ENCODE results near the gene MSTO1.
"Not testable (repeated sequence)": the region's sequence is repeated elsewhere in the genome, so short reads cannot be mapped to it uniquely, and the experiment has no call there.

The MSTO1 gene

DNA sequence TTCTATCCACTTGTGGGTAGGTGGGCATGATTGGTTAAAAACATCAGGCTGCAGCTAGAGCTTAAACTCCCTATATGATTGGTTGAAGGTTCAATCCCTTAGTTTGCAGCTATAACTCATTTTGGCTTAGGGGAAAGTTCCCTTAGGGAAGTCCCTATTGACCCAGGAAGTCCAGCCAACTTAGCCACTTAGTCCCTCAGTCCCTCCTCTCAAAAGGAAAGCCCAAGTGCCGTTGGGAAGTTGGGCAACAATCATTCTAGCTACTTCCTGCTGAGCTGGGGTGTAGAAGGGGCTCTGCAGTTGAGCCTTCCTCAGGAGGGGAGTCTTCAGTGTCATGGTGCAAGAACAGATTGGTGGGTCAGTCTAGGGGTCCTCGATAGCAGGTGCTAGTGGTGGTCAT lies 12.2 kb downstream of the MSTO1 start:
- DNase-seq: no peak

DNA sequence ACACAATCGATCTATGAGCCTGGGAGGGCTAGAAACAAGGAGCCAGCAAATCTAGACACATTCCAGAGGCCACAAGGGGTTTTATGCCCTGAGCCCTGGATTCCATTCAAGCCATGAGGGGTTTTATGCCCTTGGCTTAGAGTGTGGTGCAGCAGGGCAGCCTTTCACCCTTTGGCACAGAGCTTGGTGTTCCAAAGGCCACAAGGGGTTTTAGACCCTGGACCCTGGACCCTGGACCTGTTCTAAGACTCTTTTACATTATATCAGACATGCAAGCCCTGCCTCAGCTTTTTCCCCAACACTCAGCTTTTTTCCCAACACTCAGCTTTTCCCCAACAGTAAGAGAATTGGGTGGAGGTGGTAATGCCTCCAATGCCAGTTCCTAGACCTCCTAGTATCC lies 13.3 kb downstream of the MSTO1 start:
- no peak for DNase-seq

DNA sequence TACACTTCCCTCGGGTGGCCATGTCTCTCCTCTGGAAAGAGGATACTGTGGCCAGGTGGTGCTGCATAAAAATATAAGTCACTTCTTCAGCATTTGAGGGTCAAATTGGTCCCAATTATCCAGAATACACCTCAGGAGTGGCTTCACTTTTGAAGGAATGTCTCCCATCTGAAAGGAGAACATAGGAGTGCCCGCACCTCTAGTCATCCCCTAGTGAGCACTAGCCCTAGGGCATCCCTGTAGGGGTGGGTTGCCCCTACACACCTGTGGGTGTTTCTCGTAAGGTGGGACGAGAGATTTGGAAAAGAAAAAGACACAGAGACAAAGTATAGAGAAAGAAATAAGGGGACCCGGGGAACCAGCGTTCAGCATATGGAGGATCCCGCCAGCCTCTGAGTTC lies 16.4 kb downstream of the MSTO1 start:
- not testable (repeated sequence) for DNase-seq

DNA sequence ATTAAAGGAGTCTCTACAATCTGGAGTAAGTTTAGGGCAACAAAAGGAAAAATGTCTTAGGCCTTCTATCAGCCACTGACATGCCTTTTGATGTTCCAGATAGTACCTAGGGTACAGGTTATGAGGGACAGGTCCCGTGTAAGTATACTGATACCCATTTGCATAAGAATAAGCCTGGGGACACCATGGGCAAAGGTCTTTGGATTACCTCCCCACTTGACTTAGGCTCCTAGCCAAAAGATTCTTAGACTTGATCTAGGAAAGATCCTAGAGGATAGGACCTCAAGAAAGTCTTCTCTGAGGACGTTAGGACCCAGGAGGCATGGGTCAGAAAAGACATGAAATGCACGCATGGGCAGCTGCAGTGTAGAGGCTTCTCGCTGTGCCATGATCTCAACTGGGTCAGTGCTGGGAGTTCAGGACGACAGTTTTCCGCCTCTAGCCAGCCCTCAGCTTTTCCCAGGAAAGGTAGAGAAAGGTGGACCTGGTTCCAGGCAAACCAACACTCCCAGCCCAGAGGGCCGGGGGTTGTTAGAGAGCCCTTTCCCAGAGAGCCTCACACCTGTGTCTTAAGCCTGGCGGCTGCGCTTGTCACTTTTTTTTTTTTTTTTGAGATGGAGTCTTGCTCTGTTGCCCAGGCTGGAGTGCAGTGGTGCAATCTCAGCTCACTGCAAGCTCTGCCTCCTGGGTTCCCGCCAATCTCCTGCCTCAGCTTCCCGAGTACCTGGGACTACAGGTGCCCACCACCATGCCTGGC lies 26.6 kb downstream of the MSTO1 start:
- no peak for DNase-seq

DNA sequence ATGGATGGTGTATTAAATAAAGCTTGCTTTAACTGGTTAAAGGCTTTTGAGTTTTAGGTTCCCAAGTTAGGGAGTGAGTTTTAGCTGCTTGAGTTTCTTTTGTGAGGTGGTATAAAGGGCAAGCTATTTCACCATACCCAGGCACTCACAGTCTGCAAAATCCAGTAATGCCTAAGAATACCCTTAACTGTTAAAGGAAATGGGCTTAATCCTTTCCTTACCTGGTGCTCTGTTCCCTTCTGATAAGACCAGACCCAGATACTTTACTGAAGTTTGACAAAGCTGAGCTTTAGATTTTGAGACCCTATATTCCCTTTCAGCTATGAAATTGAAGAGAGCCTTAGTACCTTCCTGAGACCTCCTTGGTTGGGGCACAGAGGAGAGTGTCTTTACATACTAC lies 30.3 kb downstream of the MSTO1 start:
- no peak for DNase-seq

DNA sequence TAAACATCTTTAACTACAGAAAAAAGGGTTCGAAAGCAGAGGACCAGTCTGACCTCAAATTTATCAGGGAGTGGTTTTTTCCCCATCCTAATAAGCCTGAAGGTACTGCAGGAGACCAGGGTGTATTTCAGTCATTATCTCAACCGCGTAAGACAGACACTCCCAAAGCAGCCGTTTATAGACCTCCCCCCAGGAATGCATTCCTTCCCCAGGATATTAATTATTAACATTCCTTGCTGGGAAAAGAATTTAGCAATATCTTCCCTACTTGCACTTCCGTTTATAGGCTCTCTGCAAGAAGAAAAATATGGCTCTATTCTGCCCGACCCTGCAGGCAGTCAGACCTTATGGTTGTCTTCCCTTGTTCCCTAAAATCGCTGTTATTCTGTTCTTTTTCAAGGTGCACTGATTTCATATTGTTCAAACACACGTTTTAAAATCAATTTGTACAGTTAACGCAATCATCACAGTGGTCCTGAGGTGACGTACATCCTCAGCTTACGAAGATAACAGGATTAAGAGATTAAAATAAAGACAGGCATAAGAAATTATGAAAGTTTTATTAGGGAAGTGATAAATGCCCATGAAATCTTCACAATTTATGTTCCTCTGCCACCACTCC lies 32.7 kb downstream of the MSTO1 start:
- not testable (repeated sequence) for DNase-seq

DNA sequence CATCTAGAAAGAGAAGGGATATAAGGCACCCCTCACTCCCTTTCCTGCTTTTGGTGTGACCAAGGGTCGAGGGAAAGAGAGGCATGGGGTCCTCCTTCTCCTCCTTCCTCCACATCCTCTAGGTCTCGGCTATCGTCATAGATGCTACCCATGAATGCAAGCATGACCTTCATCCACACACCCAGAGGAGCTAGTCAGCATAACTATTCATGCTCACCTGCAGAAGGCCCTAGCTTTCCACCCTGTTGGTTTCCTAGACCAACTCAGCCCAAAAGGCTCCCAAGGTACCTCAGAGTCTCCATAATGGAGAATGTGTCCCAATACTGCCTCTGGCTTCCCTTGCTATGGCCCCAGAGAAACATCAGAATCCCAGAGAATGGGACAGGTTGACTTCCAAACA lies 33.2 kb downstream of the MSTO1 start:
- DNase-seq: no peak

DNA sequence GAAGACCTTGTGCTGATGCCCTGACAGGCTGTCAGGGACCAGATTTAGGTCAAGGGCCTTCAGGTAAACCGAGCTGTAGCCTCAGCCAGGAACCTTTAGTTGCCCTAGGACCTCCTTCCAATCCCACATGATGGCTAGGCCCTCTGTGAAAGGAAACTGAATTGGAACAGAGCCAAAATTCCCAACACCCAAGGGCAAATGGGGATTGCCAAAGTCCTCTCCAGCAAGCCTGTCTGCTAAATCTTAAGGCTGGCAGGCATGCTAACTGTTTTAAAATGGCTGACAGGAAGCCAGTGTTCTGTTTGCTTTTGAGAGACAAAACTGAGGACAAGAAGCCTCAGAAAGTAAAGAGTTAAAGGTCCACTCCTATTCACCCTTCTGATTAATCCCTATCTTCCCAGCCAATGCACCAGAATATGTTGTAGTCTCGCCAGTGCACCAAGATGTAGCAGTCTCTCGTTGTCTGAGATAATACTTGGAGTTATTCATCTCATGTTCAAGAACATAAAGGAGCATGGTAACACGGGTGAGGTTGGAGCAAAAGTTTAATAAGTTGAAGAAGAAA lies 35.1 kb downstream of the MSTO1 start:
- DNase-seq: peak in 1 of 14 donors; percentile 12

DNA sequence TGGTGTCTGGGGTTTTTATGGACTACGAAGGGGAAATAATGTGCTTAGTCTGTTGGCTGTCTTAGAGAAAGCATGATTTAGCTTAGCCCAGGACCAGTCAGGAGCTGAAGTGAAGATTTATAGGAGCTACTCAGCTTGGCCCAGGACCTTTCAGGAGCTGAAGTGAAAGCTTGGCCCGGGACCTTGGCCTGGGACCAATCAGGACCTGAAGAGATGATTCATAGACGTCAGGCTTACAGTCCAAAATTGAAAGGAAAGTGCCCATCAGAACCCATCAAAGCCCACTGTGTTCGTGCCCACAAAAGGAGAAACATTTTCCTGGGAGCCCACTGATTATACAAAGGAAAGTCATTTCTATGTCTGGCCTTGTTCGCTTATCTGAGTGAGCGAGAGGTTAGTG lies 35.6 kb downstream of the MSTO1 start:
- DNase-seq: peak in 1 of 14 donors; percentile 16

DNA sequence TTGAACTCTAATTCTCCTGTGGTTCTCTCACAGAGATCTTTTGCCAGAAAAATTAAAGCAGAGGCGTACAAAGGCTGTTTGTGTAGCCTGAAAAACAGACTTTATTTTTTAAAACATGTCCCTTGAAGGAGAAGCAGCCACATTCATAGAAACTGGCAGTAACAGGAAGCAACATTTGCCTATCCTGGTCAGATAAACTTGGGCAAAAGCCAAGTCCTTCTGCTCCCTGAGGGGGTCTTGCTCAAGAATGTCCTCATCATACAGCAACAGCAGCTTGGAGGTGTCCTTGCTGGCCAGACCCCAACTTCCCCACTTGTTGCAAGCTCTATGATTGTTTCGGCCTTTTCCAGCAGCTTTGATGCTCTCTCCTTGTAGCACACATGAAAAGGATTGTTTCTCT lies 36.3 kb downstream of the MSTO1 start:
- no peak for DNase-seq

DNA sequence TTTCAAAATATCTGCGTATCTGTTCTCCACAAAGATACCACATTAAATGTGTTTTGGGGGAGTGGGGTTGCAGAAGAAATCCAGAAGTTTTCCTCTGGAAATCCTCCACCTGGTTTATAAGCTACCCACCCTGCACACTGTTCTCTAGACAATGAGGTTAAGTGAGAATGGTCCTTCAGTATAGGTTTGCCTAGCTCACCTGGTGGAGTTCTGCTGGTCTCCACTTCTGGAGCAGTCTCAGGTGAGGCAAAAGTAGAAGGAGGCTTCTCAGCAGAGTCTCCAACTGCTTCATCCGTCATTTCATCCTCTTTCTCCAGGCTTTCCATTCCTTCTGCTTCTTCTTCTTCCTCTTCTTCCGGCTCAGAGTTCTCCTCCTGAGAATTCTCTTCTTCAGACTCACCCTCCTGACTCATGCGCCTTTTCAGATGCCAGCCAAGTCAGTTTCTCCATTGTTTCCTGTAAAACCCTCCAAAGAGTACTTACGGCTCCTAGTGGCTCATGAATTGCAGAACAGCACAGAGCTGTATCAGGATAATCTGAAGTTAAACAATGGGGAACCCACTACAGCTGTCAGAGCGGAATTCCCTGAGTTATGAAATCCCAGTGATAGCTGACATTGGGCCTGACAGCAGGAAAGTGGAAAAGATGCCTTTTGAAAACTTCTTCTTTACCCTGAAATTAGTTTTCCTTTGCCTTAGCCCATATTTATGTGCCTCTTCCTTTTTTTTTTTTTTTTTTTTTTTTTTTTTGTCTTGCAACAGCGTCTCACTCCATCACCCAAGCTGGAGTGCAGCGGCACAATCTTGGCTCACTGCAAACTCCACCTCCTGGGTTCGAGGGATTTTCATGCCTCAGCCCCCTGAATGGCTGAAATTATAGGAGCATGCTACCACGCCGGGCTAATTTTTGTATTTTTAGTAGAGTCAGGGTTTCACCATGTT lies 38.5 kb downstream of the MSTO1 start:
- DNase-seq: peak in 4 of 14 donors; percentile 5 to 17 (median 8)

DNA sequence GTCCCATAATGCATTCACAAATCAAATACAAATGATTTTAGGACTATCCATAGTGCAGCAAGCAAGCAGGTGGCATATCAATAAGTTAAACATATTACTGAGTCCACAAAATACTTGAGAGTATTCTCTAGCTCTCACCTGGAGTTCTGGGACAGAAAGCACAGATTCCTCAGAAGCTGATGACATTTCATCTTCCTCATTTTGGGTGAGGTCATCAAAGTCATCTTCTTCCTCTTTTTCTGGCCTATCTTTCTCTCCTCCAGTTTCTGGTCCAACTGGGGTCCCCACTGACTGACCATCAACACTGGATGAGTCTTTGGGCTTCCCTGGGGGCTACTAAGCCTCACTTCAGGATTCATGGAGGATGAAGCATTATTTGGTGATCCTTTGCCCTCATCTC lies 39.7 kb downstream of the MSTO1 start:
- no peak for DNase-seq

DNA sequence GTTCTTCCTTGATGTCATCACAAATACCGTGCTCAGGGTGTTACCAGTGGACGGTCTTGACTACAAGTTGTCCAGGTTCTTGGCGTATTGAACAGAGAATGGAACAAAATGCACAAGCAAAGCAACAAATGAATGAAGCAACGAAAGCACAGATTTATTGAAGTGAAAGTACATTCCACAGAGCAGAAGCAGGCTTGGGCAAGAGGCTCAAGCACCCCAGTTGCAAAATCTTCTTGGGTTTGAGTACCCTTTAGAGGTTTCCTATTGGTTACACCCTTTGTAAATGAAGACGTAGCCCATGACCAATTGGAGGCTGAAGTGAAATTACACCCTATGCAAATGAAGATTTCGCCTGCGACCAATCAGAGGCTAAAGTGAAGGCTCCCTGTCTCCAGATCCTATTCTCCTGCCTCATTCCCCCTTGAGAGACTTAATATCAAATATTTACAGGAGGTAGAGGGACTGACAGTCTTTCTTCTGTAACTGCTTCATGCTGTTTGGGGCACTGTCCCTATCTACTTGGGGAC lies 40.3 kb downstream of the MSTO1 start:
- no peak for DNase-seq

DNA sequence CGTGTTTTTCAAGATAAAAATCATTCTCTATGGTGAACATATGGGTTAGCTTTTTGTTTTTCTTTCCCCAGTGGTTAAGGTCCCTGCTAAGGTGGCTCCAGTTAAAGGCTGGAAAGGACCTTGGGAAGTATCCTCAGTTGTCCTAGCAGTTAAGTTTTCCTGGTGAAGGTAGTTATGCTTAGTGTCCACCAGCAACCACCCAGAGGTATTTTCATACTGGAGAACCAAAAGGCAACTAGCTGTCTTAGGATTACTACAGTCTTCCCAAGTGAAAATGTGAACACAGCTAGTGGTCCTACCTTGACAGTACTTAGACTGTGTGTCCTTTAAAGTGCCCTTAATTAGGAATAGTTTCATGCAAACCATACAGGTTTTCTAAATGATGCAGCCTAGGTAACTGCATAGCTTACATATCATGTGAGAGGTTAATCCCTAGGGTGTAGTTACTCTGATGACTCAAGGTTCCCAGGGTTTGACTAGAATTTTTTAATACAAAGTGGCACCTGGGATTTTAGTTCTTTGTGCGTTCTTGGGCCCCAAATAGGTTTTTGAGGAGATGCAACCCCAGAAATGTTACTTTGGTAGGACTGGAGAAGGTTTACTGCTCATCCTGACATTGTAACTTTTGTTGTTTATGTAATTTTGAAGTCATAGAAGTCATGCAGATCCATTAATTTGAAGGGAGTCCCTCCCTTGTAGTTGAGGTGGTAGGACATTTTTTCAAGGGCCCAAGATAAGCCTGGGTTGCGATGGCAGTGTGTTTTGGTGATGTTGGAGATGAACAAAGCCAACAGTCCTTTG lies 42.0 kb downstream of the MSTO1 start:
- no peak for DNase-seq

DNA sequence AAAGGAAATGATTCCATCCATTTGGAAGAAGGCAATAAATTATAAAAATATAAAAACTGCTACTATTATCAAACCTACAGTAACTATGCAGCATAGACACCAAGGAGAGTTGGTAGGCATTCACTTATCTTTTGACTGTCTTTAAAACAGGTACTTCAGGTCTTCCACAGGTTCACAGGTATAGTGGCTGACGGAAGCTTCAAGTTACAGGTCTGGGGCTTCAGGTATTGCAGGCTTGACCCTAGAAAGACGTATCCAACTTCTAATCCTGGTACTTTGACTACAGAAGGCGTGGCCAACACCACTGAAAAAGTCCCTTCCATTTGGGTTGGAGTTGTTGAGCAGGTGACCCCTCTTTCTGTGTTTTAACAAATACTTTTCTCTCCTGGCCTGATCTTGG lies 42.9 kb downstream of the MSTO1 start:
- DNase-seq: no peak

DNA sequence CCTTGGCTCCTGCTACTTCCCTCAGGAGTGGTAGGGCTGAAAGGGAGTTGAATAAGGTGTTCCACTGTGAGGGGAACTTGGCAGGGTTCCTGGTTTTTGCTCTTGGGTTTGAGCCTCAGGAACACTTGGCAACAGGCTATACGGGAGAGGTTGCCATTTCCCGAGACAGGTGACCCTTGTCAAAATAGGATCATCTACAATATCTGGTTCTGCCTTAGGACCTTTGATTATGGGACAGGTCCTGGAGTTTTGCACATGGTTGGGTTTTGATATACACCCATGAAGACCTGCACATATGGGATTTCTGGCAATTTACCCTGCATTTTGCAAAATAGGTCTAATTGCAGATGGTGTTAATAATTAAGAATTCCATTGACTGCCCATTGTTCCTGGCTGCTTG lies 47.4 kb downstream of the MSTO1 start:
- peak in 1 of 14 donors; percentile 45 for DNase-seq

DNA sequence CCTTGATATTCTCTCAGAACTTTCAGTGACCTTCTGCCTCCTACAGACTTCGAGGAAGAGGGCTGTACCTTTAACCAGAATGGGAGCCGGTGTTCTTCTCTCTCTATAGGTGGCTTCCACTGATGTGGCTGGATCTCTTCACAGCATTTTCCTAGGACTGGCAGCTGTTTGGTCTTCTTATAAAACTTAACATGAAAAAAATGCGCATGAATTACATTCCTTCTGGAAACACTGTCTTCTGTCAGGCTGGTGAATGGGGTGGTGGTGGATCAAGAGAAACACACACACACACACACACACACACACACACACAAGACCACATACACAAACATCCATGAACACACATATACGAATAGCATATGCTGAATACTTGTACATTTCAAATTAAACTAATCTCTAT lies 51.2 kb downstream of the MSTO1 start:
- DNase-seq: not testable (repeated sequence)

Measured in C1 segment of cervical spinal cord (tissue), 14 donors.